Activated CD4-positive, alpha-beta T cell treated with anti-CD3 and anti-CD28 coated beads, Interleukin-2, amount 10 ng/mL, durations not matched to agents 24 days and 14 days (primary cell): ENCODE results near the gene SIK2. TPM values are rescaled to one million over a fixed set of nuclear protein-coding genes. Genes with fewer than 3 reads are reported as not detected.

ENCODE experiments used
- DNase-seq: peaks from one replicate; pipeline ENCODE4 v3.0.0; 2022
- H3K27ac Mint-ChIP-seq: one replicate; pipeline ENCODE4 v1.8.0; 2022; ENCODE audit warnings: mild to moderate bottlenecking, mixed read lengths
- H3K27me3 Mint-ChIP-seq: one replicate; pipeline ENCODE4 v1.8.0; 2022; ENCODE audit warnings: mixed read lengths
- H3K36me3 Mint-ChIP-seq: one replicate; pipeline ENCODE4 v1.8.0; 2022; ENCODE audit warnings: low read depth, mild to moderate bottlenecking, mixed read lengths
- H3K4me1 Mint-ChIP-seq: one replicate; pipeline ENCODE4 v1.8.0; 2021; ENCODE audit warnings: mixed read lengths
- H3K4me3 Mint-ChIP-seq: one replicate; pipeline ENCODE4 v1.8.0; 2022; ENCODE audit warnings: mild to moderate bottlenecking, moderate library complexity, mixed read lengths
- H3K9me3 Mint-ChIP-seq: one replicate; pipeline ENCODE4 v1.8.0; 2021; ENCODE audit warnings: mixed read lengths
- intact Hi-C: fragments of 100-400 bp; cut with micrococcal nuclease; formaldehyde crosslinking; loops from one replicate; pipeline ENCODE4 v1.15.1; 2023
- total RNA-seq: library from RNA; stranded (reverse); gene quantifications from 2 replicates; pipeline ENCODE4 v1.2.3, GENCODE V29; 2022

The SIK2 gene
- total RNA-seq, 1 donor from 2014 or later, result 8.2 TPM

- H3K4me3 Mint-ChIP-seq, result no peak overlapping the region
- intact Hi-C loops, result no loop called here
- H3K27ac Mint-ChIP-seq, result no peak overlapping the region
- no peaks in the 10 kb centered on the region for H3K27me3 Mint-ChIP-seq
- H3K9me3 Mint-ChIP-seq, result no peaks in the 10 kb centered on the region
- peak; percentile 60 for DNase-seq
- no peaks in the 10 kb centered on the region for H3K4me1 Mint-ChIP-seq
- peaks cover 4% of the 10 kb centered on the region for H3K36me3 Mint-ChIP-seq
Measured at GRCh38 chr11:111665777-111666176, 63.5 kb downstream of the SIK2 start.

GRCh38 chr11:111668980-111669379 is 66.7 kb downstream of the SIK2 start:
- Mint-ChIP-seq H3K4me1 (peaks cover 4% of the 10 kb centered on the region), H3K27me3 (no peaks in the 10 kb centered on the region), H3K36me3 (peaks cover 4% of the 10 kb centered on the region), H3K4me3 (no peak overlapping the region), H3K27ac (no peak overlapping the region), H3K9me3 (no peaks in the 10 kb centered on the region)
- DNase-seq, result no peak
- intact Hi-C loops, result no loop called here

GRCh38 chr11:111671383-111671782 is 69.1 kb downstream of the SIK2 start:
- Mint-ChIP-seq H3K27me3 (no peaks in the 10 kb centered on the region), H3K4me1 (peaks cover 4% of the 10 kb centered on the region), H3K27ac (no peak overlapping the region), H3K4me3 (no peak overlapping the region), H3K36me3 (peaks cover 9% of the 10 kb centered on the region), H3K9me3 (no peaks in the 10 kb centered on the region)
- intact Hi-C loops, result no loop called here
- no peak for DNase-seq

GRCh38 chr11:111672949-111673348 is 70.7 kb downstream of the SIK2 start:
- no peaks in the 10 kb centered on the region for H3K9me3 Mint-ChIP-seq
- H3K36me3 Mint-ChIP-seq, result peaks cover 9% of the 10 kb centered on the region
- no peak overlapping the region for H3K27ac Mint-ChIP-seq
- intact Hi-C loops, result no loop called here
- no peak overlapping the region for H3K4me3 Mint-ChIP-seq
- no peaks in the 10 kb centered on the region for H3K27me3 Mint-ChIP-seq
- DNase-seq, result no peak
- H3K4me1 Mint-ChIP-seq, result peaks cover 4% of the 10 kb centered on the region

- no peak for DNase-seq
- Mint-ChIP-seq H3K4me1 (peaks cover 4% of the 10 kb centered on the region), H3K27ac (no peak overlapping the region), H3K4me3 (no peak overlapping the region), H3K9me3 (no peaks in the 10 kb centered on the region), H3K36me3 (peaks cover 9% of the 10 kb centered on the region), H3K27me3 (no peaks in the 10 kb centered on the region)
- intact Hi-C loops, result no loop called here
Measured at GRCh38 chr11:111674941-111675340, 72.7 kb downstream of the SIK2 start.

- intact Hi-C loops, result no loop called here
- Mint-ChIP-seq H3K4me1 (peaks cover 4% of the 10 kb centered on the region), H3K36me3 (peaks cover 9% of the 10 kb centered on the region), H3K9me3 (no peaks in the 10 kb centered on the region), H3K27ac (no peak overlapping the region), H3K27me3 (no peaks in the 10 kb centered on the region), H3K4me3 (no peak overlapping the region)
- no peak for DNase-seq
Measured at GRCh38 chr11:111675891-111676290, 73.6 kb downstream of the SIK2 start.

GRCh38 chr11:111676878-111677585 is 74.8 kb downstream of the SIK2 start:
- Mint-ChIP-seq H3K27me3 (no peaks in the 10 kb centered on the region), H3K4me3 (no peak overlapping the region), H3K4me1 (peaks cover 4% of the 10 kb centered on the region), H3K27ac (no peak overlapping the region), H3K9me3 (no peaks in the 10 kb centered on the region), H3K36me3 (peaks cover 9% of the 10 kb centered on the region)
- intact Hi-C loops, result no loop called here
- no peak for DNase-seq

GRCh38 chr11:111680486-111681175 is 78.4 kb downstream of the SIK2 start:
- DNase-seq, result no peak
- H3K36me3 Mint-ChIP-seq, result peaks cover 2% of the 10 kb centered on the region
- H3K27me3 Mint-ChIP-seq, result no peaks in the 10 kb centered on the region
- no peak overlapping the region for H3K27ac Mint-ChIP-seq
- no peak overlapping the region for H3K4me3 Mint-ChIP-seq
- no peaks in the 10 kb centered on the region for H3K9me3 Mint-ChIP-seq
- H3K4me1 Mint-ChIP-seq, result no peaks in the 10 kb centered on the region
- intact Hi-C loops, result no loop called here

- Mint-ChIP-seq H3K4me1 (no peaks in the 10 kb centered on the region), H3K27ac (no peak overlapping the region), H3K27me3 (no peaks in the 10 kb centered on the region), H3K36me3 (peaks cover 3% of the 10 kb centered on the region), H3K9me3 (no peaks in the 10 kb centered on the region), H3K4me3 (no peak overlapping the region)
- no peak for DNase-seq
- intact Hi-C loops, result no loop called here
Measured at GRCh38 chr11:111683806-111684205, 81.6 kb downstream of the SIK2 start.

GRCh38 chr11:111684251-111684650 is 82.0 kb downstream of the SIK2 start:
- H3K9me3 Mint-ChIP-seq, result no peaks in the 10 kb centered on the region
- no peak overlapping the region for H3K27ac Mint-ChIP-seq
- intact Hi-C loops, result no loop called here
- H3K4me1 Mint-ChIP-seq, result no peaks in the 10 kb centered on the region
- no peaks in the 10 kb centered on the region for H3K27me3 Mint-ChIP-seq
- H3K36me3 Mint-ChIP-seq, result peaks cover 7% of the 10 kb centered on the region
- DNase-seq, result no peak
- no peak overlapping the region for H3K4me3 Mint-ChIP-seq

- H3K27me3 Mint-ChIP-seq, result no peaks in the 10 kb centered on the region
- no peak for DNase-seq
- H3K9me3 Mint-ChIP-seq, result no peaks in the 10 kb centered on the region
- peaks cover 13% of the 10 kb centered on the region for H3K36me3 Mint-ChIP-seq
- H3K27ac Mint-ChIP-seq, result no peak overlapping the region
- intact Hi-C loops, result no loop called here
- no peaks in the 10 kb centered on the region for H3K4me1 Mint-ChIP-seq
- no peak overlapping the region for H3K4me3 Mint-ChIP-seq
Measured at GRCh38 chr11:111688013-111688412, 85.8 kb downstream of the SIK2 start.

- intact Hi-C loops, result no loop called here
- no peak for DNase-seq
- Mint-ChIP-seq H3K4me3 (no peak overlapping the region), H3K9me3 (no peaks in the 10 kb centered on the region), H3K36me3 (peaks cover 13% of the 10 kb centered on the region), H3K4me1 (no peaks in the 10 kb centered on the region), H3K27ac (no peak overlapping the region), H3K27me3 (no peaks in the 10 kb centered on the region)
Measured at GRCh38 chr11:111691176-111691575, 88.9 kb downstream of the SIK2 start.

GRCh38 chr11:111691741-111692140 is 89.5 kb downstream of the SIK2 start:
- Mint-ChIP-seq H3K27ac (no peak overlapping the region), H3K9me3 (no peaks in the 10 kb centered on the region), H3K36me3 (peaks cover 13% of the 10 kb centered on the region), H3K4me3 (no peak overlapping the region), H3K4me1 (no peaks in the 10 kb centered on the region), H3K27me3 (no peaks in the 10 kb centered on the region)
- intact Hi-C loops, result no loop called here
- no peak for DNase-seq

GRCh38 chr11:111693224-111693937 is 91.1 kb downstream of the SIK2 start:
- Mint-ChIP-seq H3K36me3 (peaks cover 12% of the 10 kb centered on the region), H3K4me1 (no peaks in the 10 kb centered on the region), H3K27ac (no peak overlapping the region), H3K4me3 (no peak overlapping the region), H3K9me3 (no peaks in the 10 kb centered on the region), H3K27me3 (no peaks in the 10 kb centered on the region)
- intact Hi-C loops, result no loop called here
- no peak for DNase-seq
